ENCODE measurements around the gene IL16. TPM values are rescaled to one million over a fixed set of nuclear protein-coding genes. Genes with fewer than 3 reads are reported as not detected.
"Not testable (repeated sequence)": the region's sequence is repeated elsewhere in the genome, so short reads cannot be mapped to it uniquely, and the experiment has no call there.

The IL16 gene
- total RNA-seq, 1 donor: 89.8 TPM

DNA sequence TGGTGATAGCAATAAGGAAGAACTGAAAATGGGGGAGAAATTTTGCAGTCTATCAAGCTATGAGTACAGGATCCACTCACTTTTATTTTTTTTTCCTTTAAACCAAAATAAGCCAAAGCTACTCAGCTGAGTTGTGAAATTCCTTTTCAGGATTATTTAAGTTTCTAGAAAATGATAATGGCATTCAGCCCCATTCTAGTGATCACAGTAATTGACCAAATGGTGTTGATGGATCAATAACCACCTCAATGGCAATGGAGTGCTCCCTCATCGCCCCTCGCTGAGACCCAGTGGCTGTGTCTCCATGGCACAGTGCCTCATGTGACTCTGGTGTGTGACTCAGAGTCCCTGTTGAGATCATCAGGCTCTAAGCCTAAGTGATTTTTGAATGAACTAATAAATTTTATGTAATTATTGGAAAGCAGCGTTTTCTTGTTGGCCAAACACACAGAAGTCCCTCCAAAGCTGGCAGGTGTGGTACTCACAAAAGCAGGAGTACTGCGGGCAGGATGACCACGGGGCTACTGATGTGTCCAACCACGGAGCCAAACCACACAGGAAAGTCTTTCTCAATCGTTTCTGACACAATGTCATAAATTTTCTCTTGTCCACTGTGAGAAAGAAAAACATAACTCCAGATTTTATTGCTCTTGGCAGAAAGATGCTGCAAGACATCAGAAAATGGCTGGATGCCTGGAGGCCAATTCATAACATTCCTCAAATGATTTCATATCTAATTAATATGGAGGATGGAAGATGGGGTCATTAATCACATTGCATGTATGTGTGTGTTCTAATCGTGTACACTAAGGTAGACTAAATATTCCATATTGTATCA lies 141.7 kb downstream of the IL16 start:
- no peaks in the 10 kb centered on the region for H3K27me3 ChIP-seq (ENCODE audit: insufficient read depth, low read length)
- H3K4me1 ChIP-seq (ENCODE audit: insufficient read depth, low read length): peaks cover 10% of the 10 kb centered on the region
- H3K9me3 ChIP-seq (ENCODE audit: low read depth, low read length): no peaks in the 10 kb centered on the region
- H3K4me3 ChIP-seq (ENCODE audit: low read length): no peak overlapping the region

DNA sequence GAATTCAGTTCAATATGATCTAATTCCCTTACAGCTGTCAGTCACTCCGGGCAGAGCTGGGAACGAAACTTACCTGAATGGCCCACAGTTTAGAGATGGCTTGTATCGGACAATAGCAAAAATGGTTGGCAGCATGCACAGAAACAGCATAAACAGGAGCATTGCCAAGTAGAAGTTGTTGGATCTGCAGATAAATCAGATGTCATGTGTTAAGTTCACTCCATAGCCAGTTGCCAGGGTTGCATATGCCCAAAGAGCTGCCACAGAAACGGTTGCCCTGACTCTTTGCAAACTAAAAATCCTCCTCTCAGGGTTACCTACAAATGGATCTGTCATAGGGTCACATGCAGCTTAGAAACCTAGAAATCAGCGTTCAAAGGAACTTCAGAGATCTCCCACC lies 142.6 kb downstream of the IL16 start:
- H3K4me1 ChIP-seq (ENCODE audit: insufficient read depth, low read length): peaks cover 10% of the 10 kb centered on the region

DNA sequence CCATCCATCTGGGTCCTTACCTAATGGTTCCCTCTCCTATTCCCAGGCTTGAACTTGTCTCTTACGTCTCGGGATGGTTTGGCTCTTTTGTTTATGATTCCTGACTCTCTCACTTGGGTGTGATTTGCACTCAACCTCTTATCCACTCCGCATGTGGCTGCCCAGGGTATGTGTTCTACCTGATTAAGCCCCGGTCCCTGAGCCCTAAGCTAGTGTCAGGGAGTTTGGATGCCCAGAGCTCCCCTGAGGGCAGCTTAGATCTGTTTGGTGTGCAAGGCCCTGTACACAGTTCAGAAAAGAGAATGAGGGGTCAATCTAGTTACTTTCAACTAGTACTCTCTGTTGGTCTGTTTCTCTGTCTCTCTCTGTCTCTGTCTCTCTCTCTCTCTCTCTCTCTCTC lies 143.2 kb downstream of the IL16 start:
- no peaks in the 10 kb centered on the region for H3K9me3 ChIP-seq (ENCODE audit: low read depth, low read length)
- no peak overlapping the region for H3K4me3 ChIP-seq (ENCODE audit: low read length)
- H3K27me3 ChIP-seq (ENCODE audit: insufficient read depth, low read length): no peaks in the 10 kb centered on the region
- peaks cover 10% of the 10 kb centered on the region for H3K4me1 ChIP-seq (ENCODE audit: insufficient read depth, low read length)

More for the DNA sequence above, 142.6 kb downstream of the IL16 start:
- no peaks in the 10 kb centered on the region for H3K27me3 ChIP-seq (ENCODE audit: insufficient read depth, low read length)
- no peaks in the 10 kb centered on the region for H3K9me3 ChIP-seq (ENCODE audit: low read depth, low read length)
- no peak overlapping the region for H3K4me3 ChIP-seq (ENCODE audit: low read length)

DNA sequence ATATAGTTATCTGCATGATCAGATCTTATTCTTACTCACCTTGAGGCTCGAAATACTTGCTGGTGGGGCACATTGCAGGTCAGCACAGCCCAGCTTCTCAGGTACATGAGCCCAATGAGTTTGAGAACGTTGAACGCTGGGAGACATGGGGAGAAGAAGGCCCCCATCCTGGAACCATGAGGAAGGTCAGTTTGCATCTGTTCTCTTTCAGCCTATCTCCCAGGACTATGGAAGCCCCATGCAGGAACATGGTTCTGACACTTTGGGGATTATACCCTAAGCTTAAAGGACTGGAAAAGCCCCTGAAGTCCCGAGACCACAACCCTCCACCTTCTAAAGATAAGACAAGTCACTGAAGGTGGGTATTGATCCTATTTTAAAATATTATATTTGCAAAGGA lies 144.7 kb downstream of the IL16 start:
- H3K4me1 ChIP-seq (ENCODE audit: insufficient read depth, low read length): peaks cover 10% of the 10 kb centered on the region
- H3K27me3 ChIP-seq (ENCODE audit: insufficient read depth, low read length): no peaks in the 10 kb centered on the region
- H3K9me3 ChIP-seq (ENCODE audit: low read depth, low read length): no peaks in the 10 kb centered on the region
- H3K4me3 ChIP-seq (ENCODE audit: low read length): no peak overlapping the region

DNA sequence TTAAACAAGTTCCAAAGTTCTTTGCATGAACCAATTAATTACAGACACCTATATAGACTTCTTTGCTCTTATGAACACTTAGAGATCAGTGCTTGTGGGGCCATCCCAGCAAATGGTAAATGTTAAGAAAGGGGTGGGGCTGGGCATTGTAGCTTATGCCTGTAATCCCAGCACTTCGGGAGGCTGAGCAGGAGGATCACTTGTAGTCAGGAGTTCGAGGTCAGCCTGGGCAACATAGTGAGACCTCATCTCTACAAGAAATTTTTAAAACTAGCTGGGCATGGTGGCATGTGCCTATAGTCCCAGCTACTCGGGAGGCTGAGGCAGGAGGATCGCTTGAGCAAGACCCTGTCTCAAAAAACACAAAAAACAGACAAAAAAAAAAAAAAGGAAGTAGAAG lies 146.7 kb downstream of the IL16 start:
- Histone ChIP-seq H3K9me3 (ENCODE audit: low read depth, low read length) (no peaks in the 10 kb centered on the region), H3K27me3 (ENCODE audit: insufficient read depth, low read length) (no peaks in the 10 kb centered on the region), H3K4me1 (ENCODE audit: insufficient read depth, low read length) (peaks cover 5% of the 10 kb centered on the region), H3K4me3 (ENCODE audit: low read length) (no peak overlapping the region)

DNA sequence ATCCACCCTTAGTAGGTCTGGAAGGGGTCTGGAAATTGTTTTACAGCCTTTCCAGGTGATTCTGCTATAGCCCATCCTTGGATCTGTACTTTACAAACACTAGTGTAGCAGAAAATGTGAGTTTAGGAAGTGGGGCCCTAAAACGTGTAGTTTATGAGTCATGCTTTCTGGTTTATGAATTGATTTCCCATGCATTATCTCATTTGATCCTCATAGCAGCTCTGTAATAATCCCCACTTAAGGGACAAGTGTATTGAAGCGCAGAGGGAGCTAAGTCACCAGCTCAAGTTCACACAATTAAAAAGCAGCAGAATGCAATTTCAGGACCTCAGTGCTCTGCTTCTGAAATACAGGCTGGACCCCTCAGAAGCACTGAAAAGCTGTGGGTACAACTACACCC lies 149.9 kb downstream of the IL16 start:
- no peaks in the 10 kb centered on the region for H3K27me3 ChIP-seq (ENCODE audit: insufficient read depth, low read length)
- no peaks in the 10 kb centered on the region for H3K4me1 ChIP-seq (ENCODE audit: insufficient read depth, low read length)
- H3K9me3 ChIP-seq (ENCODE audit: low read depth, low read length): no peaks in the 10 kb centered on the region
- H3K4me3 ChIP-seq (ENCODE audit: low read length): no peak overlapping the region

DNA sequence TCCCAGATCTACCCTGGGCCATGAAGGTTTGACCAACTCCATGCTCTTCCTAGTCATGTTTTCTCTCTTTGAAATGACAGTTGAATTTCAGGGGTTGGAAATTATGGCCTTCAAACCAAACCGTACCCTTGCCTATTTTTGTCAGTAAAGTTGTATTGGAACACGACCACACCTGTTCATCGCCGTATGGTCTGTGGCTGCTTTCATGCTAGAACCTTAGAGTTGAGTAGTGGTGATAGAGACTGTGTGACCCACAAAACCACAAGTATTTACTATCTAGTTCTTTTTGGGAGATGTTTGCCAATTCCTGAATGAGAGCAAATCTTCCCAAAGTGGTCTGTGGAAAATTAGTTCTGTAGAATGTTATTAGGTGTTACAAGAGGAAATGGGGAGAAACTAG lies 151.2 kb downstream of the IL16 start:
- H3K9me3 ChIP-seq (ENCODE audit: low read depth, low read length): no peaks in the 10 kb centered on the region
- no peaks in the 10 kb centered on the region for H3K4me1 ChIP-seq (ENCODE audit: insufficient read depth, low read length)
- no peak overlapping the region for H3K4me3 ChIP-seq (ENCODE audit: low read length)
- no peaks in the 10 kb centered on the region for H3K27me3 ChIP-seq (ENCODE audit: insufficient read depth, low read length)

DNA sequence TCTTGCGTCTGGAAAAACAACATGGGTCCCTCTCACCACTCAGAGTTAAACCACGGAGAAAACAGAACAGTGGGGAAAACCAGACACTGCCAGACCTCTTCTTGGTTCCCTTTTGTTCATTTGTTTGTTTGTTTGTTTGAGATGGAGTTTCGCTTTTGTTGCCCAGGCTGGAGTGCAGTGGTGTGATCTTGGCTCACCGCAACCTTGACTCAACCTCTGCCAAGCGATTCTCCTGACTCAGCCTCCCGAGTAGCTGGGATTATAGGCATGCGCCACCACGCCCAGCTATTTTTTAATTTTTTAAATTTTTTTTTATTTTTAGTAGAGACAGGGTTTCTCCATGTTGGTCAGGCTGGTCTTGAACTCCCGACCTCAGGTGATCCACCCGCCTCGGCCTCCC lies 152.0 kb downstream of the IL16 start:
- H3K9me3 ChIP-seq (ENCODE audit: low read depth, low read length); H3K4me1 ChIP-seq (ENCODE audit: insufficient read depth, low read length); H3K4me3 ChIP-seq (ENCODE audit: low read length); H3K27me3 ChIP-seq (ENCODE audit: insufficient read depth, low read length): not testable (repeated sequence)

DNA sequence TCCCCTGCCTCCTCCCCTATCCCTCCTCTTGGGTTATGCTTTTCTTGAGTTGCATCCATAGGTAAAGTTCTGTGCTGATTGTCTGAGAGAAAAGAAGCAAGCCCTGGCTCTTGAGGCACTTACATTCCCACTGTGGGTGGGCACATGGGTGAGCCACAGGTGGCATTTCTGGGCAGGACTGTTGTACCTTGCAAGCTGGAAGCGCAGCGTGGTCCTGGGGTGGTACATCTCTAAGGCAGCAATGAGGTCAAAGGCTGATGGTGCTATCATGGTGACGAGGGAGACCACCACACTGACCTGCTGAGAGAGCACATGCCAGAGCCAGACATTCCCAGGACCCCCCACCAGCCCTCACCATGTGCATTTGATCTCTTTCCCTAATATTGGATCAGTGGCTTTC lies 152.6 kb downstream of the IL16 start:
- Histone ChIP-seq H3K4me1 (ENCODE audit: insufficient read depth, low read length) (no peaks in the 10 kb centered on the region), H3K9me3 (ENCODE audit: low read depth, low read length) (no peaks in the 10 kb centered on the region), H3K4me3 (ENCODE audit: low read length) (no peak overlapping the region), H3K27me3 (ENCODE audit: insufficient read depth, low read length) (no peaks in the 10 kb centered on the region)

DNA sequence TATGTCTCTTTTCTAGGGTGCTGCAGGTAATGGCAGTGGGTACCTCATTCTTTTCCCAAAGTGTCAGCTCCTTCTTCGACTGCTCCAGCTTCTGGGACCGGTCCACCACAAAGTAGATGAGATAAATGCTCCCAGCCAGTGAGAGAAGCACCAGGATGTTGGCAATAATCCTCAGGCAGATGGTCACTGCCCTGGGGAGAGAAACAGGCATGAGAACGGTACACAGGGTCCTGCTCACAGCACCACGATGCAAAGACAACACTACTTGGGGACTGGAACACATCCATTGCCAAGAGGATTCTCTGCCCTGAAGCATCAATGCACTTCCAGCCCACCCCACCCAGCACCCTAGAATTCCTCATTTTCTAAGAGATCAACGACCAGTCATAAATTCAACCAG lies 155.0 kb downstream of the IL16 start:
- H3K27me3 ChIP-seq (ENCODE audit: insufficient read depth, low read length): no peaks in the 10 kb centered on the region
- H3K4me3 ChIP-seq (ENCODE audit: low read length): no peak overlapping the region
- H3K4me1 ChIP-seq (ENCODE audit: insufficient read depth, low read length): no peaks in the 10 kb centered on the region
- no peaks in the 10 kb centered on the region for H3K9me3 ChIP-seq (ENCODE audit: low read depth, low read length)

DNA sequence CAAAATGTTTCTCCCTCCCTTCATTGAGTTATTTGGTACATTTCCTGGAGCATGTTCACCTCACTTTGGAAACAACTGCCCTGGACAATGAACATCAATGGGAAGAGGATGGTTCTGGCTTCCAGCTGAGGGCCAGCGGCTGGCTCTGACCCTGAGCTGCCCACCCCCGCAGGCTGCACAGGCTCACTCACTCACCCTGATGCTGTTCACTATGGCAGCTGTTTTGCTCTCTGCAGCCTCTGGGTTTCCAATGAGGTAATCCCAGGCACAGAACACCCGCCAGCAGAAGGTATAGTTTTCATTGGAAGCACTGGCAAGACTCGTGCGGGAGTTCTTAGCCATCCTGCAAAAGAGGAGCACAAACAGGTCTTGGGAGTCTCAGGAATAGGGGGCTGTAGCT lies 159.6 kb downstream of the IL16 start:
- Histone ChIP-seq H3K4me1 (ENCODE audit: insufficient read depth, low read length) (no peaks in the 10 kb centered on the region), H3K27me3 (ENCODE audit: insufficient read depth, low read length) (no peaks in the 10 kb centered on the region), H3K9me3 (ENCODE audit: low read depth, low read length) (no peaks in the 10 kb centered on the region), H3K4me3 (ENCODE audit: low read length) (no peak overlapping the region)

DNA sequence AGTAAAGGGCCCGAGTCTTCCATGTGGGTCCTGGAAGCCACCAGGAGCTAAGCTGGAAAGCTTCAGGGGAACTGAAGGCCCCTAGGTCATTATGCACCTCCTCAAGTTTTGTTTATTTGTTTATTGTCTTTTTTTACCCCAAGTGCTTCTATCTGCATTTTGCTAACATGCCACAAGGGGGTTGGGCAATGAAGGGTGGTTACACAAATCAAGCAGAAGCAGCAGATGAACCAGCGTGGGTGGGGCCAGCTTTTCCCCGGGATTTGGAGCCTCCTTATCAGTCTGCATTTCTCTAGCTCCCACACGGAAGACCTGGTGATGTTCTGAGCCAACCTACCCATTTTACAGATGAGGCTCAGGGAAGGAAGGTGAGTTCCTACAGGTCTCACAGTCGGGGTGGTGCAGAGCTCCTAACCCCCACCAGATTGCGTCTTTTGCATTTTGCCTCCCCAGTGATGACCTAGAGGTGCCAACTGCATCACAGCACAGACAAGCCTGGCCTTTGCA lies 160.6 kb downstream of the IL16 start:
- Histone ChIP-seq H3K27me3 (ENCODE audit: insufficient read depth, low read length) (no peaks in the 10 kb centered on the region), H3K4me3 (ENCODE audit: low read length) (no peak overlapping the region), H3K4me1 (ENCODE audit: insufficient read depth, low read length) (no peaks in the 10 kb centered on the region), H3K9me3 (ENCODE audit: low read depth, low read length) (no peaks in the 10 kb centered on the region)

DNA sequence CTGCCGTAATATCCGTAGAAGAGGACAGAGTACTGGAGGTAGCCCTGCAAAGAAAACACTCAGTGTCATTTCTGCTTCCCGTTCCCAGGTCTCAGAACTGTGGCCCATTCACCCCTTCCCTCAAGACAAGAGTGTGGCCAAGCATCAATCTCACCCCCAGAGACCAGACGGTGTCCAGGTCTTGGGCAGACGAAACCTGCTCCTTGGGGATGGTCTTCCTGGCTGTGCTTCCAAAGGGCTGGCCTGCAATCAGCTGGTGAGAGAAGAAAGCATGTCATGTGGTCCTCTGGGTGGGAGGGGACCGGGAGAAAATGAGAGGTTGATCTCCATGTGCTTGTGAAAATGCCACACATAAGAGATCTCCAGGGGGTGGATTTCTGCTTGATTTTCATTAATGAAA lies 161.6 kb downstream of the IL16 start:
- Histone ChIP-seq H3K9me3 (ENCODE audit: low read depth, low read length) (no peaks in the 10 kb centered on the region), H3K4me3 (ENCODE audit: low read length) (no peak overlapping the region), H3K27me3 (ENCODE audit: insufficient read depth, low read length) (no peaks in the 10 kb centered on the region), H3K4me1 (ENCODE audit: insufficient read depth, low read length) (no peaks in the 10 kb centered on the region)

DNA sequence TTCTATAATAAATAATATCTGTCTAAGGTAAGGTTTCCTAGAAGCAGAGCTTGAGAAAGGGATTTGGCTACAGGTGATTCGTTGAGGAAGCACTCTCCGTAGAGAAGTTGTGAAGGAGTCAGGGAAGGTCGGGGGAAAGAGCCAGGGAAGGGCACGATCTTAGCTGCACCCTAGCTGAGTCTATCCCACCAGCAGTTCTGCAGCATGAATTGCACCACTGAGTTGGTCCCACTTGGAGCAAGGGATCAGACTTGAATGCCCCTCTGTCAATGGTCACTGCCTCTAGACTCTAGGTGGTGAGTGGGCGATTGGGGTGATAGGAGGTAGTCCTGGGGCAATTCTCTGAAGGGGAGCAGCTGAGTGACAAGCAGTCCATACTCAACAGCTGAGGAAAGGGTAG lies 163.8 kb downstream of the IL16 start:
- H3K4me1 ChIP-seq (ENCODE audit: insufficient read depth, low read length): no peaks in the 10 kb centered on the region
- no peaks in the 10 kb centered on the region for H3K27me3 ChIP-seq (ENCODE audit: insufficient read depth, low read length)
- H3K4me3 ChIP-seq (ENCODE audit: low read length): no peak overlapping the region
- no peaks in the 10 kb centered on the region for H3K9me3 ChIP-seq (ENCODE audit: low read depth, low read length)

DNA sequence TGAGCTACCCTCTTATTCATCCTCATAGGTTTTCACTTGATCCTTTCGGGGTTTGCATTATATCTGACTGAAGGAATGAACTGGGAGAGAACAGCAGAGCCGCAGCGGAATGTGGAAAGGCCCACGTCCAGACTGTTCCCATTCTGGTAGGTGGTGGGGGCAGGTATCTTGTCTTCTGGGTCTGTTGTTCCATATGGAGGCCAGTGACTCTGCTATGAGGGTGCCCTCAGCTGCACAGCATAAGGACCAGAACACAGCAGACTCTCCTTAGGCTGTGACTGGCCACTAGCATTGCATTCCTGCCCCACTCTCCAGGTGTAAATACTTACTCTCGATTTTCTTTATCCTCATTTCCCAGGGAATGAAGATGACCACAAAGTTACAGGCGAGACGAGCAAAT lies 165.2 kb downstream of the IL16 start:
- Histone ChIP-seq H3K27me3 (ENCODE audit: insufficient read depth, low read length) (no peaks in the 10 kb centered on the region), H3K9me3 (ENCODE audit: low read depth, low read length) (no peaks in the 10 kb centered on the region), H3K4me1 (ENCODE audit: insufficient read depth, low read length) (no peaks in the 10 kb centered on the region), H3K4me3 (ENCODE audit: low read length) (no peak overlapping the region)

DNA sequence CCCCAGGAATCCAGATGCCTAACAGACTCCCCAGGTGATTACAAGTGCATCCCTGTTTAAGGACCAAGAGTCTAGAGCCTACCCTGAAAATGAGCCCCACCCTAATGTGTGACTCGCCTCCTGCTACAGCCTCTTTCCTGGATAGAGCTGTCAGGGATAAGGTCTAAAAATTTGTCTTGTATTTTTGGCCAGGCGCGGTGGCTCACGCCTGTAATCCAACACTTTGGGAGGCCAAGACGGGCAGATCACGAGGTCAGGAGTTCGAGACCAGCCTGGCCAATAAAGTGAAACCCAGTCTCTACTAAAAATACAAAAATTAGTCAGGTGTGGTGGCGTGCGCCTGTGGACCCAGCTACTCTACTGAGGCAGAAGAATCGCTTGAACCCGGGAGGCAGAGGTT lies 166.1 kb downstream of the IL16 start:
- H3K27me3 ChIP-seq (ENCODE audit: insufficient read depth, low read length): no peaks in the 10 kb centered on the region
- H3K4me1 ChIP-seq (ENCODE audit: insufficient read depth, low read length): no peaks in the 10 kb centered on the region
- no peaks in the 10 kb centered on the region for H3K9me3 ChIP-seq (ENCODE audit: low read depth, low read length)
- H3K4me3 ChIP-seq (ENCODE audit: low read length): no peak overlapping the region
